Stimulated activated CD4-positive, alpha-beta T cell treated with anti-CD3 and anti-CD28 coated beads, Interleukin-1b, Interleukin-23, amount 100 ng/mL, for 24 hours (primary cell): ENCODE results near the gene TNFRSF18.
"Not testable (repeated sequence)": the region's sequence is repeated elsewhere in the genome, so short reads cannot be mapped to it uniquely, and the experiment has no call there.

ENCODE experiments used
- DNase-seq, 4 experiments: peaks; one replicate each; pipeline ENCODE4 v3.0.0-alpha.2; 2020; ENCODE audit warnings: low read depth in 4 of 4, low spot score in 1 of 4

The TNFRSF18 gene

GRCh38 chr1:1179346-1179982, 26.9 kb downstream of the TNFRSF18 start:
- DNase-seq, result no peak

- no peak for DNase-seq
Measured at GRCh38 chr1:1178794-1179331, 27.5 kb downstream of the TNFRSF18 start.

GRCh38 chr1:1177452-1178206, 28.8 kb downstream of the TNFRSF18 start:
- no peak for DNase-seq

GRCh38 chr1:1176931-1177330, 29.5 kb downstream of the TNFRSF18 start:
- no peak for DNase-seq

GRCh38 chr1:1176063-1176761, 30.2 kb downstream of the TNFRSF18 start:
- DNase-seq, result not testable (repeated sequence)

GRCh38 chr1:1175221-1176062, 30.9 kb downstream of the TNFRSF18 start:
- no peak for DNase-seq

GRCh38 chr1:1173793-1174415, 32.5 kb downstream of the TNFRSF18 start, which contains the start of gene TTLL10:
Gene TTLL10 (plus strand): TSS chr1:1173880. CDS start chr1:1179216, 5,336 bp downstream.
- DNase-seq, result peak in 1 of 4 experiments; percentile 16

- DNase-seq, result no peak
Measured at GRCh38 chr1:1173061-1173792, 33.2 kb downstream of the TNFRSF18 start.

GRCh38 chr1:1171546-1172340, 34.6 kb downstream of the TNFRSF18 start:
- no peak for DNase-seq

- DNase-seq, result no peak
Measured at GRCh38 chr1:1171161-1171545, 35.2 kb downstream of the TNFRSF18 start.

GRCh38 chr1:1170215-1171091, 35.9 kb downstream of the TNFRSF18 start:
- DNase-seq, result no peak

GRCh38 chr1:1169429-1170214, 36.8 kb downstream of the TNFRSF18 start:
- no peak for DNase-seq

GRCh38 chr1:1168451-1169411, 37.7 kb downstream of the TNFRSF18 start:
- DNase-seq, result no peak

GRCh38 chr1:1167841-1168450, 38.4 kb downstream of the TNFRSF18 start:
- DNase-seq, result no peak

- no peak for DNase-seq
Measured at GRCh38 chr1:1167398-1167821, 39.0 kb downstream of the TNFRSF18 start.
